GM19467 (cell line): ENCODE data around the gene CT45A10.
"Not testable (repeated sequence)": the region's sequence is repeated elsewhere in the genome, so short reads cannot be mapped to it uniquely, and the experiment has no call there.

Source experiments
- ATAC-seq: cut with Tn5 transposase; IDR thresholded peaks from one replicate; pipeline ENCODE4 v1.9.1; 2021; ENCODE audit warnings: mild to moderate bottlenecking, moderate library complexity; ENCODE audit not compliant: unreplicated experiment

Gene CT45A10, protein sequence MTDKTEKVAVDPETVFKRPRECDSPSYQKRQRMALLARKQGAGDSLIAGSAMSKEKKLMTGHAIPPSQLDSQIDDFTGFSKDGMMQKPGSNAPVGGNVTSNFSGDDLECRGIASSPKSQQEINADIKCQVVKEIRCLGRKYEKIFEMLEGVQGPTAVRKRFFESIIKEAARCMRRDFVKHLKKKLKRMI

DNA sequence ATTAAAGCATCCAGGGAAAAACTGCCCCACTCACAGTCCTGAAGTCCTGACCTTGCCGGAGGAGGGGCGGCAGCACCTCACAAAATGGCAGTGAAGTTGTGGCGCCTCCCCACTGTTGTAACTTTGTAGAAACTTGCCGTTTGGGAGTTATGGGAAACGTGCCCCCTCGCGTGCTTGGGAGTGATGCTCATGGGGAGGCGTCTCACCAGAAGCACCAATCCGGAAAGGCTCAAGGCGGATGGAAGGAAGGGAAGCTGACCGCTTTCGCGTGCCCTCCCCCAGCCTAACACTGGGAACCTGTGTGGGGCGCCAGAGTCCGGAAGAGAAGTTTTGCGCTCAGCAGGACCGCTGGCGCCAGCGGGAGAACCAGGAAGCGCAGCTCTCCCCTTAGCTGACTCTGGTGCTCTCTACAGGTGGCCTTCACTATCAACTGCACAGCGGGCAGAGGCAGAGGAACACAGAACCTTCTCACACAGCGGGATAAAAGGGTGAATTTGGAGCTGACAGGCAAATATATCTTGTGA lies at the start of gene CT45A10, which contains the start of gene SAGE1:
Gene CT45A10 (minus strand): TSS at position 151 of the 524 bp plus-strand sequence. CDS start 8,100 bp downstream, outside the sequence.
Gene SAGE1 (plus strand): TSS at position 423 of the 524 bp plus-strand sequence. CDS start 2,527 bp downstream, outside the sequence.
- ATAC-seq = no peak

DNA sequence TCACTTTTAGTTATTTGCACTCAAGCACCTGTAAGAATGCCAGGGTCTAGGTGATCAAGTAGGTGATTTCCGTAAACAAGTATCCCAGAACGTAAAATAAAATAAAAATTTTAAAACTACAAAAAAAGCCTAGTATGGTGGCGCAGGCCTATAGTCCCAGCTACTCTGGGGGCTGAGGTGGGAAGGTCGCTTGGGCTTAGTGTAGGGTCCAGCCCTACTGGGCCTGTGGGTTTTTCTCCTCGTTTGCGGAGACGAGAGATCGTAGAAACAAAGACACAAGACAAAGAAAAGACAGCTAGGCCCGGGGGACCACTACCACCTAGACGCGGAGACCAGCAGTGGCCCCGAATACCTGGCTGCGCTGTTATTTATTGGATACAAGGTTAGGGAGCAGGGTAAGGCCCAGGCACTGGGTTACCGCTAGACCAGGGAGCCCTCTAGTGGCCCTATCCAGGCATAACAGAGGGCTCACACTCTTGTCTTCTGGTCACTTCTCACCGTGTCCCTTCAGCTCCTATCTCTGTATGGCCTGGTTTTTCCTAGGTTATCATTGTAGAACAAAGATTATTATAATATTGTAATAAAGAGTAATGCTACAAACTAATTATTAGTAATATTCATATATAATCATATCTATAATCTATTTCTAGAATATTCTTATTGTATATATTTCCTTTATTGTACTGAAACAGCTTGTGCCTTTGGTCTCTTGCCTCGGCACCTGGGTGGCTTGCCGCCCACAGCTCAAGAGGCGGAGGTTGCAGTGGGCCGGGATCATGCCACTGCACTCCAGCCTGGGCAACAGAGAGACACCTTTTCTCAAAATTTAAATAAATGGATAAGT lies 38.6 kb upstream of the CT45A10 start:
- ATAC-seq = peak; percentile 48

DNA sequence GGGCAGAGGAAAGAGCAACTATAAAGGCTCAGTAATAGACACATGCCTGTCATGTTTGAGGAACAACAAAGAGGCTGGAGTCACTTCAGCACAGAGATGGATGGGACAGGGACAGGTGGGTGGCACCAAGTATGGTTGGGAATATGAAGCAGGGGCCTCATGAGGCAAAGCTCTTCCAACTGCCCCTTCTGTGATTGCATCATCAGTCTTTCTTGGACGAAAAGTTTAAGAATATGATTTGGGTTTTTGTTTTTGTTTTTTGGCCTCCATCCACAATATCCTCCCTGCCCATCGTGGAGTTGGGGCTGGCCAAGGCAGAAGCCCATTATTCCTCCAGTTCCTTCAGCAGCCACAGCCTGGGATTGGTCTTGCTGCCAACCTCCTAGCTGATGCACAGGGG lies 34.7 kb upstream of the CT45A10 start:
- no peak for ATAC-seq

DNA sequence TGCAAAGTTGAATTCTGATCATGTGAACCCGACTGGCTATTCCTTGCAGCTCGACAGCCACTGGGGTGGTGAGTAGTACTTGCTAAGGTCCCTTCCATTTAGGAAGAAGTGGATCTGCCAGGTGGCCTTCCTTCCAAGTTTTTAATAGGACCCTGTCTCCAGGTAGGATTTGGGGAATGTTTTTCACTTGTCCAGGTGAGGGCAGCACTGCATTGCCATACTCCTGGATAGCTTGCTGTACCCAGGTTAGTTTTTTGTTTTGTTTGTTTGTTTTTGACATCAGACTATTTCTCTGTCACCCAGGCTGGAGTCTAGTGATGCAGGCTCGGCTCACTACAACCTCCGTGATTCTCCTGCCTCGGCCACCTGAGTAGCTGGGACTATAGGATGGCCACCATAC lies 30.1 kb upstream of the CT45A10 start:
- ATAC-seq = no peak

DNA sequence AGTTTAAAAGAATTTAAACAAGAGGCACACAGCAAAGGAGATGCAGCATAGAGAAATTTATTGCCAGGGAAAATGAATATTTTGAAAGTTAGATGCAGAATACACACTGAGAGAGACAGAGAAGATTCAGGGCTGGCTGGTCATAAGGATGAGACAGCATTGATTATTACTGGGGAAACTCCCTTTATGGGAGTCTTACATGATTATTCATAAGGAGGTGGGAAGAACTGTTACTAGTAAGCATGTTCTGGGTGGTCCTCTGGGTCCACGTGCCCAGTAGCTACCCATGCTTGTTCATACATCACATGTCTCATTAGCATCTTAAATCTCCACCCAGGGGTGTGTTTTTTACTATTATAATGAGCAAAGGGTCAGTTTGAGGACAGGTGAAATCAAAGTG lies 27.3 kb upstream of the CT45A10 start:
- not testable (repeated sequence) for ATAC-seq

DNA sequence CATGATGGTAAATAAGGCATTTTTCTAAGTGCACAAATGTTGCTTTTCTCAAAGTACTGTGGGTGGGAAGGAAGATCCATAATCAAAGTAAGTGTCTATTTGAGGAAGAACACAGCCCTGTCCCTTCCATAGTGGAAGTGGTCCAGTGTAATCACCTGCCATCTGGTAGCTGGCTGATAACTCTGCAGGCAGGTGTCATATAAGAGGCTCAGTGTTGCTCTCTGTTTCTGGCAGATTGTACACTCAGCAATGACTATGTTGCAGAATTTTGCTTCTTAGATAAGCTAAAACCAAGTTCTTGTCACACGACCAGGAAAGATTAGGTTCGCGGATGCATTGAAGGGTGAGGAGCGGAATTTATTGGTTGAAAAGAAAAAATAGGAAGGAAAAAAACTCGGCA lies 21.2 kb upstream of the CT45A10 start:
- ATAC-seq = no peak

DNA sequence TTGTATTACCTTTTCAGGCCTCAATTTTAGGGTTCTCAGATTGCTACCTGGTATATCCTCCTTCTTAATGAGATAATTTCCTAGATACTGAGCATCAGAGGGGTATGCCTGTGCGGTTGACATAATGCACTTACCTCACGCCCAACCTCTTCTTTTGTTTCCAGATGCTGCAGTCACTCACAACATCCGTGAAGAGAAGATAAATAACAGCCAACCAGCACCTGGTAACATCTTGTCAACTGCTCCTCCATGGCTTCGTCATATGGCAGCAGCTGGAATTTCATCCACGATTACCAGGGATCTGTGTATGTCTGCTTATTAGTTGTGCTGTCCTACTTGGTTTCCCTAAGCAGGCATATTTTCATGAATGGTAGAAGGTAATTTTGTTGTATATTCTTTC lies 17.0 kb upstream of the CT45A10 start:
- ATAC-seq = no peak

DNA sequence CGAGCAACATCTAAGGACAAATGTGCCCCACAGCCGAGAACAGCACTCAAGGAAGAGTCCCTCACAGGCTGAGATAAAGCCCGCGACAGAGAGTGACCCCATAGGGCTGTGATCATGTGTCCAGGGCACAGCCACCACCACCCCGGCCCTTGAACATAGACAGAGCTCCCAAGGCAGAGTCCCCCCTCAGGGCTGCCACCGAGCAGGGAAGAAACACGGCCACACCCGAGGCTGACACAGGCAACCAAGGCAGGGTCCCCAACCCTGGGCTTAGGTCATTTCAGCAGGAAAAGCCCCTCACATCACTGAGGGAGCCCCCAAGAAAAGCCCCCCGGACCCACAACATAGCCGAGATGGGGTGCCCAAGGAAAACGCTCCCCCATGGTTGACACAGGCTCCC lies 463 bp downstream of the CT45A10 start:
- ATAC-seq = no peak

DNA sequence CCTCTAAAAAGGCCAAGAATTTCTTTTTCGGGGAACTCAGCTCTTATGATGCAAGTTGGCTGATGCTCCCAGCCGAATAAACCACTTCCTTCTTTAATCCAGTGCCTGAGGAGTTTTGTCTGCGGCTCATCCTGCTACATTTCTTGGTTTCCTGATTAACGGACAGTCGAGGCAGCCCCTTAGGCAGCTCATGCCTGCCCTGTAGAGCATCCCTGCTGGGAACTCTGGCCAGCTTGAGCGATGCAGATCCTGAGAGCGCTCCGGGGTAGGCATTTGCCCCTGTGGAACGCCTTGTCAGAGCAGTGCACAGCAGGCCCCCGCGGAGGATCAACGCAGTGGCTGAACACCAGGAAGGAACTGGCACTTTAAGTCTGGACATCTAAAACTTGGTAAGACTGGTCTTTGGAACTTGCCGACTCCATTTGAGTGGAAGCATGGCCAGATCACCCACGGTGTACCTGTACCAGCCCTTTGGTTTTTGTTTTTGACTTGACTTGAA lies 3.1 kb downstream of the CT45A10 start:
- no peak for ATAC-seq

DNA sequence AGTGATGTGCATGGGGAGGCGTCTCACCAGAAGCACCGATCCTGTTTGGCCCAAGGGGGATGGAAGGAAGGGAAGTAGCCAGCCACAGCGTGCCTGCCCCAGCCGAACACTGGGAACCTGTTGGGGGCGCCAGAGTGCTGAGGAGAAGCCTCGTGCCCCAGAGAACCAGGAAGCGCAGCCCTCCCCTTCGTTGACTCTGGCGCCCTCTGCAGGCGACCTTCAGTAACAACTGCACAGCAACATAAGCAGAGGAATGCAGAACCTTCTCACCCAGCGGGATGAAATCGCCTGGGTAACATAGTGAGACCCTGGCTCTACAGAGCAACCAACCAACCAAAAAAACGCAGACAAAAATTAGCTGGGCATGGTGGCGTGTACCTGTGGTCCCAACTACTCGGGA lies 4.3 kb downstream of the CT45A10 start:
- ATAC-seq = not testable (repeated sequence)

DNA sequence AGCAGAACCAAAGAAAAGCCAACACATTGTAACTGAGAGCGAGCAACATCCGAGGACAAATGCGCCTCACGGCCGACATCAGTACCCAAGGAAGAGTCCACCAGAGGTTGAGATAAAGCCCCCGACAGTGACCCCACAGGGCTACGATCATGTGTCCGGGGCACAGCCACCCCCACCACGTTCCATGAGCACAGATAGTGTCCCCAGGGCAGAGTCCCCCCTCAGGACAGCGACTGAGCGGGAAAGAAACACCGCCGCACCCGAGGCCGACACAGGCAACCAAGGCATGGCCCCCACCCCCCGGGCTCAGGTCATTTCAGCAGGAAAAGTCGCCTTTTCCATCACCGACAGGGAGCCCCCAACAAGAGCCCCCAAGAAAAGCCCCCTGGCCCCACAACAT lies 5.0 kb downstream of the CT45A10 start:
- ATAC-seq = not testable (repeated sequence)

DNA sequence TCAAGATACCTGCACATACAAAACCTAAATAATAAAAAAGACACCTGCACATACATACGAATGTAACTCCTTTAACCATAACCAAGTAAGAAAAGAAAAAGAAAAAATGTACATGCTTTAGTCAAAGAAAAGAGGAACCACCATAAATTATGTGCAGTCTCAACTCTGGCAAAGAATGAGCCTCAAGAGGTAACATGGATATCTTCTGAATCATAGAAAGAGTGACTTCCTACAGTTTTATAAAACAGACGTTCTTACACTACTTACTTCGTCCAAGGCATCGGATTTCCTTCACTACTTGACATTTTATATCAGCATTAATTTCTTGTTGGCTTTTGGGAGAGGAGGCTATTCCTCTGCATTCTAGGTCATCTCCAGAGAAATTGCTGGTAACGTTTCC lies 10.5 kb downstream of the CT45A10 start:
- ATAC-seq = not testable (repeated sequence)

DNA sequence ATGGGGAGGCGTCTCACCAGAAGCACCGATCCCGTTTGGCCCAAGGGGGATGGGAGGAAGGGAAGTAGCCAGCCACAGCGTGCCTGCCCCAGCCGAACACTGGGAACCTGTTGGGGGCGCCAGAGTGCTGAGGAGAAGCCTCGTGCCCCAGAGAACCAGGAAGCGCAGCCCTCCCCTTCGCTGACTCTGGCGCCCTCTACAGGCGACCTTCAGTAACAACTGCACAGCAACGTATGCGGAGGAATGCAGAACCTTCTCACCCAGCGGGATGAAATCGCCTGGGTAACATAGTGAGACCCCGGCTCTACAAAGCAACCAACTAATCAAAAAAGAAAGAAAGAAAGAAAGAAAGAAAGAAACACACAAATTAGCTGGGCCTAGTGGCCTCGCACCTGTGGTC lies 21.5 kb downstream of the CT45A10 start, which contains the start of gene CT45A9:
Gene CT45A9 (minus strand): TSS at position 101 of the 400 bp plus-strand sequence. CDS start 3,751 bp downstream, outside the sequence.
- not testable (repeated sequence) for ATAC-seq

DNA sequence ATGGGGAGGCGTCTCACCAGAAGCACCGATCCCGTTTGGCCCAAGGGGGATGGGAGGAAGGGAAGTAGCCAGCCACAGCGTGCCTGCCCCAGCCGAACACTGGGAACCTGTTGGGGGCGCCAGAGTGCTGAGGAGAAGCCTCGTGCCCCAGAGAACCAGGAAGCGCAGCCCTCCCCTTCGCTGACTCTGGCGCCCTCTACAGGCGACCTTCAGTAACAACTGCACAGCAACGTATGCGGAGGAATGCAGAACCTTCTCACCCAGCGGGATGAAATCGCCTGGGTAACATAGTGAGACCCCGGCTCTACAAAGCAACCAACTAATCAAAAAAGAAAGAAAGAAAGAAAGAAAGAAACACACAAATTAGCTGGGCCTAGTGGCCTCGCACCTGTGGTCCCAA lies 38.8 kb downstream of the CT45A10 start, which contains the start of gene CT45A8:
Gene CT45A8 (minus strand): TSS at position 101 of the 400 bp plus-strand sequence. CDS start 3,755 bp downstream, outside the sequence.
- not testable (repeated sequence) for ATAC-seq

DNA sequence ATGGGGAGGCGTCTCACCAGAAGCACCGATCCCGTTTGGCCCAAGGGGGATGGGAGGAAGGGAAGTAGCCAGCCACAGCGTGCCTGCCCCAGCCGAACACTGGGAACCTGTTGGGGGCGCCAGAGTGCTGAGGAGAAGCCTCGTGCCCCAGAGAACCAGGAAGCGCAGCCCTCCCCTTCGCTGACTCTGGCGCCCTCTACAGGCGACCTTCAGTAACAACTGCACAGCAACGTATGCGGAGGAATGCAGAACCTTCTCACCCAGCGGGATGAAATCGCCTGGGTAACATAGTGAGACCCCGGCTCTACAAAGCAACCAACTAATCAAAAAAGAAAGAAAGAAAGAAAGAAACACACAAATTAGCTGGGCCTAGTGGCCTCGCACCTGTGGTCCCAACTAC lies 56.1 kb downstream of the CT45A10 start, which contains the start of gene CT45A7:
Gene CT45A7 (minus strand): TSS at position 101 of the 400 bp plus-strand sequence. CDS start 3,747 bp downstream, outside the sequence.
- not testable (repeated sequence) for ATAC-seq
